ENCODE results near the gene DPF3. TPM values are rescaled to one million over a fixed set of nuclear protein-coding genes. Genes with fewer than 3 reads are reported as not detected.

The DPF3 gene
- total RNA-seq, 3 donors from 2014 or later: 0.32 to 2.8 (median 1.3) TPM

GRCh38 chr14:72780751-72781150, 113.2 kb downstream of the DPF3 start:
- H3K4me1 ChIP-seq: no peaks in the 10 kb centered on the region
- no peak for DNase-seq (ENCODE audit: low spot score in 2 of 2)
- TF ChIP-seq CTCF (IDR thresholded peaks at IDR 0.05): no peak
- TF ChIP-seq POLR2A (IDR thresholded peaks at IDR 0.05): no peak
- no peak for TF ChIP-seq POLR2AphosphoS5 (IDR thresholded peaks at IDR 0.05)
- no peaks in the 10 kb centered on the region for H3K27me3 ChIP-seq
- intact Hi-C loops (cut with DNase I; ENCODE audit: low total_unique reads): no loop called here
- no peaks in the 10 kb centered on the region for H3K9me3 ChIP-seq
- no peaks in the 10 kb centered on the region for H3K36me3 ChIP-seq
- H3K27ac ChIP-seq: no peak overlapping the region
- H3K4me3 ChIP-seq: no peak overlapping the region

GRCh38 chr14:72779679-72780078, 114.2 kb downstream of the DPF3 start:
- intact Hi-C loops (cut with DNase I; ENCODE audit: low total_unique reads): no loop called here
- no peaks in the 10 kb centered on the region for H3K36me3 ChIP-seq

GRCh38 chr14:72777636-72778035, 116.3 kb downstream of the DPF3 start:
- H3K36me3 ChIP-seq: no peaks in the 10 kb centered on the region
- intact Hi-C loops (cut with DNase I; ENCODE audit: low total_unique reads): no loop called here
- H3K4me3 ChIP-seq: no peak overlapping the region
- DNase-seq (ENCODE audit: low spot score in 2 of 2): no peak
- no peaks in the 10 kb centered on the region for H3K9me3 ChIP-seq
- H3K27me3 ChIP-seq: no peaks in the 10 kb centered on the region
- TF ChIP-seq POLR2AphosphoS5 (IDR thresholded peaks at IDR 0.05): no peak
- H3K27ac ChIP-seq: no peak overlapping the region
- no peaks in the 10 kb centered on the region for H3K4me1 ChIP-seq

More at GRCh38 chr14:72779679-72780078, 114.2 kb downstream of the DPF3 start:
- H3K9me3 ChIP-seq: no peaks in the 10 kb centered on the region
- no peaks in the 10 kb centered on the region for H3K27me3 ChIP-seq
- H3K27ac ChIP-seq: no peak overlapping the region
- no peaks in the 10 kb centered on the region for H3K4me1 ChIP-seq
- H3K4me3 ChIP-seq: no peak overlapping the region
- TF ChIP-seq CTCF (IDR thresholded peaks at IDR 0.05): no peak
- TF ChIP-seq POLR2A (IDR thresholded peaks at IDR 0.05): no peak
- TF ChIP-seq POLR2AphosphoS5 (IDR thresholded peaks at IDR 0.05): no peak
- no peak for DNase-seq (ENCODE audit: low spot score in 2 of 2)

- Histone ChIP-seq H3K9me3 (no peaks in the 10 kb centered on the region), H3K36me3 (no peaks in the 10 kb centered on the region), H3K4me1 (no peaks in the 10 kb centered on the region), H3K4me3 (no peak overlapping the region), H3K27me3 (no peaks in the 10 kb centered on the region), H3K27ac (no peak overlapping the region)
- no peak for DNase-seq (ENCODE audit: low spot score in 2 of 2)
- intact Hi-C loops (cut with DNase I; ENCODE audit: low total_unique reads): no loop called here
- TF ChIP-seq CTCF (IDR thresholded peaks at IDR 0.05) (no peak), POLR2AphosphoS5 (IDR thresholded peaks at IDR 0.05) (no peak), POLR2A (IDR thresholded peaks at IDR 0.05) (no peak)
Measured at GRCh38 chr14:72776701-72777261, 117.1 kb downstream of the DPF3 start.

- intact Hi-C loops (cut with DNase I; ENCODE audit: low total_unique reads): no loop called here
- TF ChIP-seq POLR2A (IDR thresholded peaks at IDR 0.05) (no peak), CTCF (IDR thresholded peaks at IDR 0.05) (no peak), POLR2AphosphoS5 (IDR thresholded peaks at IDR 0.05) (no peak)
- Histone ChIP-seq H3K4me1 (no peaks in the 10 kb centered on the region), H3K27me3 (no peaks in the 10 kb centered on the region), H3K9me3 (no peaks in the 10 kb centered on the region), H3K36me3 (no peaks in the 10 kb centered on the region), H3K4me3 (no peak overlapping the region), H3K27ac (no peak overlapping the region)
- no peak for DNase-seq (ENCODE audit: low spot score in 2 of 2)
Measured at GRCh38 chr14:72775923-72776554, 117.9 kb downstream of the DPF3 start.
